ENCODE results near the gene WASF1.
A peak's percentile ranks its signal among the peaks of the same experiment; 100 is the strongest.
"Not testable (repeated sequence)": the region's sequence is repeated elsewhere in the genome, so short reads cannot be mapped to it uniquely, and the experiment has no call there.

Gene WASF1

DNA sequence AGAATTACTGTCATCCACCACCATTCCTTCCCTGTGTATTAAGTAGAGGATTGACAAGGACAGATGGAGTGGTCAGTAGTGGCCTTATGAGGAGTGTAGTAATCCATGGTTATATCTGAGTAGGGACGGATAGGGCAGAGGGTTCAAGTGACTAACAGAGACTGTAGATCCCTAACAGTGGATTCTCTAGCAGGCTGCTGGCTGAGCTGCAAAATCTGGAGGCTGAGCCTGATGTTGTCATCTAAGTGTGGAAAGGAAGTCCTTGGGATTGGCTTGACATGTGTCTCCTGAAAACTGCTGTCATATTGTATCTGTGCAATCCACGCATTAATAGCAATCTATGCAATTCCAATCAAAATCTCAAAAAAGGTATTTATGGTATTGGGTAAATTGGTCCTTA is 94.2 kb downstream of the WASF1 start:
- DNase-seq = no peak

DNA sequence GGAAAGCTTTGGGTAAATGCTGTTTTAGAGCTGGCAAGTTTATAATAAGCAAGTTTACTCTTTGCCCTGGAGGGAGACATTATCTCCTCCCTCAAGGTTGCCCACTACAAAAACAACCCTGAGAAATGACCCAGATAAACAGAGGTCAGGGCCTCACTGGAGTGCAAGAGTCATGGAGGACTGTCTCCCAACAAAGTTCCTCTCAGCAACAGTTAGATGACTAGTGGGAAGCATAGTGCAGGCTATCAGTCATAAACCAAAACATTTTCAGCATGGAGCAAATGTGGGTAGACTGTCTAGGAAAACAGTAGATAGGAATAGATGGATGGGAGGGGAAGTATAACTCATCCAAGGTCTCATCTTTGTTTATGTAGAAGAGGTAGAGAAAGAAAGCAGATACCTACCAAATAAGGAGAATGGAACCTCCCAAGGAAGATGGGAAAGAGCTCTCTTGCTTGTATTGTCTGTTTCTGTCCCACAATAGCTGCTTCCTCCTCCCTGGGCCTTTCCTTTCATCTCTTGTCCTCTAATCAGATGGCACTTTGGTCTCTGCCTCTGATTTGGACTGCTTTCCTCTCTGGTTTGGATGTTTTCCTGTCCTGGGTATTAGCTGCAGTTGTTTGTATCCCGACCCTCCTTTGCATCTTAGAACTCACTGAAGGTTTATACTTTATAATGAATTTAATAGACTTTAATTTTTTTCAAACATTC is 95.4 kb downstream of the WASF1 start:
- DNase-seq = no peak

DNA sequence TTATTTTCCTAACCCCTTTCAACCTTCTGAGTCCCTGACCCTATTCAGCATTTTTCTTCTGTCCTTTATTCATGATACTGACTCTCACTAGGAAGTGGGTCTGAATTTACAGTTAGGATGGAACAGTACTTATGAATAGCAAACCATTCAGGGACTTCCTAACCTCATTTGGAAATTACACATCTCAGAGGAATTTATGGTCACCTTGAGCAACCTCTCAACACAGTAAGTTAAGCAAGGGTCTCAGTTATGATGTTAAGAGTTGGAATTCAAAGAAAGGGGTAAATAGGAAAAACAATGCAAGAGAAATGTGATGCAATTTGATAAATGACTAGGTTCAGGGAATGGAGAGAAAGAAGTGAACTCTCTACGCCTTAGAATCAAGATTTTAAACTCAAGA is 104.1 kb downstream of the WASF1 start:
- DNase-seq = no peak

DNA sequence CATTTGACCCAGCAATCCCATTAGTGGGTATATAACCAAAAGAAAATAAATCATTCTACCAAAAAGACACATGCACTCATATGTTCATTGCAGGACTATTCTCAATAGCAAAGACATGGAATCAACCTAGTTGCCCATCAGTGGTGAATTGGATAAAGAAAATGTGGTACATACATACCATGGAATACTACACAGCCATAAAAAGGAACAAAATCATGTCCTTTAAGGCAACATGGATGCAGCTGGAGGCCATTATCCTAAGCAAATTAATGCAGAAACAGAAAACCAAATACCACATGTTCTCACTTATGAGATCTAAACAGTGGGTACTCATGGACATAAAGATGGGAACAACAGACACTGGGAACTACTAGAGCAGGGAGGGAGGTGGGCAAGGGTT is 106.0 kb downstream of the WASF1 start:
- not testable (repeated sequence) for DNase-seq

DNA sequence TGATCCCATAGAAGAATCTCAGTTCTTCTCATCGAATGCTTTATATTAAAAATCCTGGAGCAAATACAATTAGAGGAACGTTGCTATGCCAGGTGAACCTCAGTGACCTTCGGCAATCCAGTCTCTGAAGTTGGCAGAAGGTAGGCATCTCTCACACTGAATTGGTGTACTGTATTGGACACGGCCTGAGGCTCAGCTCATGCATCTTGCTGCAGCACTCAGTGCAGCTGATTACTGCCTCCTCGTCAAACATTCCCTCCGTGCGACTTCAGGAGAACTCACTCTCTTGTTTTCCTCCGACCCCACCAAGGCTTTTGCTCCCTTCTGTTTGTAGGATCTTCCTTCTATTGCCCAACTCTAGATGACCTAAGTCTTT is 110.9 kb downstream of the WASF1 start:
- no peak for DNase-seq

DNA sequence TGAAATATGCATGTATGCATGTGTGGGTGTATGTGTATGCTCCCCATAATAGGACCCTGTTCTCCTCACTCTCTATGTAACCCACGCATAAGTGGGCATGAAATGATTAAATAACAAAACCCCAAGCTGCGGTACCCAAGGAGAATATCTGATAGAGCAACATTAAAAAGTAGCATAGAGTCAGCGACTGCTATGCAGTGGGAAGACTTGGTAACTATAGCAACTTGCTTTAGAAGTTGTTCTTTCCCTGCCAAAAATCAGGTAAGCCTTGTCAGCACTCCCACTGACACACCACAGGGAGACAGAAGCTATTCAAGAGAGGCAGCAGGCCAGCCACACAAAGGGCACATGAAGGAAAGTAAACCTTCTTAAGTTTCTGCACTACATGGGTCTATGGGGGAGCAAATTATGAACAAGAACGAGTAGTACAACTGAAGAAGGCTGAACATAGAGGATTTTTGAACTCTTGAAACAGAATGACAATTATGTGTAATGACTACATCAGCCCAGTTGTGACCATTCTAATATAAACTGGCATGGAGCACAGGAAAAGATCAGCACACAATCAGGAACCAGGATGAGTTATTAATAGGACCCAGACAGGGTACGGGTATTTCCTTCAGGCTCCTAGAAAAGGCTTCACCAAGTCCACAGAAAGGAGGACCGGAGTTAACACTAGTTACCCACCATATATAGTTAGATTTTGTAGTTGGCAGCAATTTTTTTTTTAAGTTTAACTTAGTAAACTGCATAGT is 111.5 kb downstream of the WASF1 start:
- no peak for DNase-seq

DNA sequence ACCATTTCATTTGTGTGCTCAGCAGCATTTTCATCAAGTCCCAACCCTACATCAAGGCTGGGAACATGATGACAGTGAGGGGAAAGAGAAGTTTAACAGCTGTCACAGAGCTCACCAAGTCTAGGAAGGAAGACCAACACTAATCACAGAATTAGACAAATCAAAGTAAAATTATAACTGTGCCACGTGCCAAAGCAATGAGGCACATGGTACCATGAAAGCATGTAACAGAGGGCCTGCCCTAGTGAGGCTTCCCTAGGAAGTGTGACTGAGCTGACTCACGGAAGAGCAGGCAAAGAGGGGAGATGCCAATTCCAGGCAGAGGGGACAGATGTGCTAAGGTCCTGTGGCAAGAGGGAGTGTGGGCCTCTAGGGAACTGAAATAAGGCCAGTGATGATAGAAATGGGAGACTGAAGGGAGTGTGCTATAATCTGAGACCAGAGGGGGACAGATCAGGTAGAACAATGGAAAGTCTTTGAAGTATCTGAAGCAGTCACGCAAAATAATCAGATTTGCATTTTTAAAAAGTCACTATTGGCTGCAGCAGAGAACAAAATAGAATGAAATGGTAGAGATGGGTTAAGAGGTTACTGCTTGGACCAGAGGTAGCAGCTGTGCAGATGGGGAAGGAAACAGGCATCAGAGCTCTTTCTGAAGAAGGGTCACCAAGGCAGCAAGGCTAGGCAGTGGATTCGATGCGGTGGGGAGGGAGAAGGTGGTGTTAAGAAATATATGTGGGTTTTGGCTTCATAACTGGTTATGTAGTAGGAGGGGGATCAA is 114.5 kb downstream of the WASF1 start:
- no peak for DNase-seq

DNA sequence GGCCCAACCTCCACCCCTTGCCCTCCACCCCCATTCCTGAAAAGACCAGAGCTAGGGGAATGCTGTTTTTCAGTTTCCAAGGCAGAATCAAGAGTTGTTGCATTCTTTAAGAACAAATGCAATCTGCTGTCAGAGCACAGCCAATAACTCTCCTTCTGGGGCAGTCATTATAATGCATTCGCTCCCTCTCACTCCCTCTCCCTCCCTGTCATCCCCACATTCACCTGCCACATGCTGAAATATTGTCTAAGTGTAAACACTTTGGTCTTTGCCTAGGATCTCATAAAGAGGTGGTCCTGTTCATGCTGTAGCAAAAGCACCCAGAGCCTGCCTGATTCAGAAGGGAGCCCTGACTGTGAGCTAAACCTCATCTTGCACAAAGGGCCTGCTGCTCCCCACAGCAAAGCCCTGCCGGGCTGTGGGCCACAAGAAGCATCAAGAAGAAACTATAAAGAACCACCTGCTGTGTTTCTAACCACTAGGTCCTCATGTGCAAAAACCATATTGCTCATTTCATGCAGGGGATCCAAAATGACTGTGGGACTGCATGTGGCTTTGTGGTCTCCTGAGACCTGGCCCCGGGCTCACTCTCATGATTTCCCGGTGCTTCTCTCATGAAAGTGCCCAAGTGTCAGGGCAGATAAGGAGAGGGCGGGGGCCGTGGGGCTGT is 115.7 kb downstream of the WASF1 start:
- DNase-seq = no peak

DNA sequence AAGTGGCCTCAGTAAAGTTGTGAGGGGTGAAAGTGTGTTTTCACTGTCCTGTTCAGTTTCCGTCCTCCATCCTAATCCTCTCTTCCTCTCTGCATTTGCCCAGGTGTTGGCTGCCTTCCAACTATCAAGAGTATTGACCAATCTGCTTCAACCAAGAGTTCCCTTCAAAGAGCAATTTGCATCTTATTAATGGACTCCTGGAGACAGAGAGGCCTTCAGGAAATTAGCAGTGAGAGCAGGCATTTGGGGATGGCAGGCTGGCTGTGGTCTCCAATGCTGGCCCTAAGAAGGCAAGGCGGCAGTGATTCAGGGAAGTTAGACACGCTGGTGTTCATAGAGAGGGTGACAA is 124.1 kb downstream of the WASF1 start:
- peak; percentile 8 for DNase-seq

DNA sequence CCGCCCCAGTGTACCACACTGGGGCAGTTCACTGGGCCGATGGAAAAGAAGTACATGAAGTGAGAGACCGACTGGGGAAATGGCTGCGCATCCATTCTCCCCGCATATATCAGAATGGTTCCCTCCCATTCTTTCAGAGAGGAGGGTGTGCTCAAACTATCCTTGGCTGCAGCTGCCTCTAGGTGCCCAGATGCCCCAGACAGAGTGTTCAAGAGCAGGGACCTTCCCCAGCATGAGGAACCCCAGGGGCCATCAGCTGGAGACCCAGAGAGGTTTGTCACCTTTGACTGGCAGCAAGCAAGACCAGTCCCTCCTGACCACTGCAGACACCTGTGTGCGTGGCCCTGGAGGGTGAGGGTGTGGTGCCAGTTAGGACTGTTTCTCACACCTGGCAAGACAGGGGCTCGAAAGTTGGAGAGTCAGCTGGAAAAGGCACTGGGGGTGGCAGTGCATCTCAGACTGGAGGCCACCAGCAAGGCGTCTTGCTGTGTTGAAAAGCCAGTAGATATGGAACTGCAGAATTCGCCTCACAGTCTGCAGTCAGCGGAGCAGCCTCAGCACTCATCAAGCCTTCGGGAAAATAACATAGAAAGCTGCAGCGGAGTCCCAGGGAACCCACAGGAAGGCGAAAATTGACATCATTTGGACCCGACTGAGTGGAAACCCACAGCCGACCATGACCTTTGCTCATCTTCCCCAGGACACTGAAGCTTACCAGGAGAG is 124.6 kb downstream of the WASF1 start:
- no peak for DNase-seq

DNA sequence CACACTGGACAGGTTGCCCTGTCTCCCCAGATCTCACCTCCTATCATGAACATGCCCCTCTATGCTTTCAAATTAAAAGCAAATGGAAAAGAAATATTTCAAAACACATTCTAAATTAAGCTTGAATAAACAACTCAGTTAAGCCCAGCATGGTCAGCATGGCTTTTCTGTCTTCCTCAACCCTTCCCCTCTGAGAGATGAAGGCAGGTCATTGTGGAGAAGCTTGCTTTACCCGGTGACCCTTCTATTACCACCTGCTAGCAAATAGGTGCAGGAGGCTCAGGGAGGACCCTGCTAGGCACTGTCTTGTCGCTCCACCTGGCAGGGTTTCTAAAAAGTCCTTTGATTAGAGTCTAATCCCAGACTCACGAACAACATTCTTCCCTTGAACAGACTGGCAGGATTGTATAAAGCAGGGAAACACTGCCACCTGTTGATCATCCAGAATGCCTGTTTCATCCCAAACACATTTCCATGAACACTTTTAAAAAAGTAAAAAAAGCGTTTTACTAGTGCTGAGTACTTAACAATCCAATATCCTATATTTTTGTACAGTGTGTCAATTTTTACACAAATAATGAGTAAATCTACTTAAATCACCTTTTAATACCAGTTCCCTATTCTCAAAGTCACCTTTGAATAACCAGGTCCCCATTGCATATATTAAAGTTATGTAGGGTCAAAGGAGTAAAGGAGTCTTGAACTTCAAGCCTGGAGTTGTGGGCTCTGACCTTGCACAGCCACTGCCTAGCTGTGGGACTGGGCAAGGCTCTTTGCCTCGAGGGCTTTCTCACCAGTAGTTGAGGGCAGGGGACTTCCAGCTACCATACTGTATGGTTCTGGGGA is 125.9 kb downstream of the WASF1 start:
- peak; percentile 34 for DNase-seq

DNA sequence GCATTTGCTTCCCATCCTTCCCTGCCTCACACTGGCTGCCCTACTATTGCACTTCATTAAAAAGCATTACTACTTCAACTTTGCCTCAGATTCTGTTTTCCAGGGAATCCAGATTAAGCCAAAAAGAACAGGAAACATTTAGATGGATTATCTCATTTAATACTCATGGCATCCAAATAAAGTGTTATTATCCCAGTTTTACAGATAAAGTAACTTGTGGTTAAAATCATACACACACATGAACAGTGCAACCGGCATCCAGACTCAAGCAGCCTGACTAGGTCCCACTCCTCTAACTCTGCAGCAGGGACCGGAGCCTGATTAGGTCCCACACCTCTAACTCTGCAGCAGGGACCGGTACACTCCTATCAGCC is 129.0 kb downstream of the WASF1 start:
- DNase-seq = no peak
